Left cardiac atrium (tissue), 4 donors: ENCODE measurements around the gene TSGA10IP. TPM values are rescaled to one million over a fixed set of nuclear protein-coding genes. Genes with fewer than 3 reads are reported as not detected.

ENCODE experiments used
- ATAC-seq, 2 donors: fragments of 200-7000 bp; cut with Tn5 transposase; one replicate each; pipeline ENCODE4 v1.9.1; 2020; ENCODE audit warnings: mild to moderate bottlenecking in 2 of 2, moderate library complexity in 2 of 2
- DNase-seq: peaks from one replicate; pipeline ENCODE4 v3.0.0-alpha.2; 2020
- intact Hi-C, 2 donors: fragments of 100-400 bp; cut with DNase I; formaldehyde crosslinking; loops; one replicate each; pipeline versions ENCODE4 v1.14.1 to v1.15.1; 2022 to 2023
- long read RNA-seq: library from polyadenylated mRNA; unstranded; transcript quantifications from one replicate; pipeline ENCODE4 v2.0.0, GENCODE V29; 2021
- total RNA-seq, 2 donors: library from RNA; stranded (reverse); fragmentation: NEBNext Ultra II Directional; extraction: Animal tissue kit (Norgen Biotek cat#: 25700); gene quantifications; one replicate each; pipeline ENCODE4 v1.2.1, GENCODE V29; 2021
- donor health status: DM: no; HTN: yes; CAD: no.
- donor health status: DM: no; HTN: yes; CAD: no; lungs with severe emphysema.
- donor health status: DM: yes; HTN: yes; CAD: no.
- donor health status: Dilated cardiomyopathy.

TSGA10IP gene
- not detected for total RNA-seq
- long read RNA-seq, result 0 reads

DNA sequence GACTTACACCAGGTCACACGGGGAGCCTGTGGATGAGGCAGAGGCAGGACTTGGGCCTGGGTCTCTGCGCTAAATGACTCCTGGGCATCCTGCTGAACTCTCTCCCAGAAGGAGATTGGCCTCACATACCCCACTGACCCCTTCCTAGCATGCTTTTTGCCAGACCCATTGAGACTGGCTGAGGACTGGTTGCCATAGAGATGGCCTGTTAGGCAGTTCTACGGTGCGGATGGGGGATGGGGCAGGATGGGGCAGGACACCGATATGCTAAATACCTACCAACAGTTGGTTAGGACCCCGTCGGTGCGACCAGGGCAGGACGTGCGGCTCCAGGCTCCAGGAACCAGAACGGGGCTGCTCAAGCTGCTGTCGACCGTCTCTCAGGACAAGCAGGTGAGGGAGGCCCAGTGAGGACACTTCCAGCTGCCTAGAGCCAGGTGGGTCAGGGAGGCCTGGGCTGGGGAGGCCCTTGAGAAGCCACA lies at the start of gene TSGA10IP:
Gene TSGA10IP, plus strand, starts transcription at position 51 of the 482 bp plus-strand sequence. Its CDS starts 196 bp downstream, at position 247.
- intact Hi-C loops, result no loop called here
- no peak for DNase-seq
- no peak for ATAC-seq

DNA sequence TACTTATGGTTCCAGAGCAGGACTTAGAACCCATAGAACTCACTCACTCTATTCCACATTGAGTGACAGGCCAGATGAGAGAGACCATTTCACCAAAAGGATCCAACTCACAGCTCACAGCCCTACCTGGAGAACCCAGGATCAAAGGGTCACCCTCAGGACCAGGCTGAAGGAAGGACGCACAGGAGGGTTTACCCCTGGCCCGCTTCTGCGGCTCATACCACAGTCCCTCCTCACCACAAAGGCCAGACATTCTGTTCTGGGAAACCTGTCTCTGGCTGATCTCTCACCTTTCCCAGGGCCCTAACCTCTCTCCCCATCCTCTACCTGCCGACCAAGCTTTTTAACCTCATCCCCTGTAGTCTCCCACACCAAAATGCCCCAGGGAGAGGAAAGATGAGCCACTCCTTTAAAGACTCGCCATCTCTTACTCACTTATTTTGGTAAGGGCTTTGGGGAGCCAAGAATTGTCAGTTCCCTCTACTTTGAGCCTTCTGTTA lies 49.7 kb upstream of the TSGA10IP start:
- ATAC-seq (no peak), DNase-seq (no peak)
- intact Hi-C loops, result no loop called here

- no peak for ATAC-seq
- no peak for DNase-seq
- intact Hi-C loops, result no loop called here
Measured at GRCh38 chr11:65896034-65896999, 49.0 kb upstream of the TSGA10IP start.

DNA sequence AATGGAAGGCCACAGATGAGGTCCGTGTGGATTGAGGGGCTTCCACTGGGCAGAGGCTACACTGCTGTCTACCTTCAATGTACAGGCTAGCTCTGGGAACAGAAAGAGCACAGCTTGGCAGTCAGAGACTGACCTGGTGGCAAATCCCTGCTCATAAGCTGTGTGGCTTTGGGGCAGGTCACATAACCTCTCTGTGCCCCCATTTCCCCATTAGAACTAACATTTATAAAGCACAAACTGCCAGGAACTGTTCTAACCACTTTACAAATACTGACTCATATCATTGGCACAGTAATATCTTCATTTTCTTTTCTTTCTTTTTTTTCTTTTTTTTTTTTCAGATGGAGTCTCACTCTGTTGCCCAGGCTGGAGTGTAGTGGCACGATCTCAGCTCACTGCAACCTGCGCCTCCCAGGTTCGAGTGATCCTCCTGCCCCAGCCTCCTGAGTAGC lies 48.2 kb upstream of the TSGA10IP start:
- intact Hi-C loops, result no loop called here

DNA sequence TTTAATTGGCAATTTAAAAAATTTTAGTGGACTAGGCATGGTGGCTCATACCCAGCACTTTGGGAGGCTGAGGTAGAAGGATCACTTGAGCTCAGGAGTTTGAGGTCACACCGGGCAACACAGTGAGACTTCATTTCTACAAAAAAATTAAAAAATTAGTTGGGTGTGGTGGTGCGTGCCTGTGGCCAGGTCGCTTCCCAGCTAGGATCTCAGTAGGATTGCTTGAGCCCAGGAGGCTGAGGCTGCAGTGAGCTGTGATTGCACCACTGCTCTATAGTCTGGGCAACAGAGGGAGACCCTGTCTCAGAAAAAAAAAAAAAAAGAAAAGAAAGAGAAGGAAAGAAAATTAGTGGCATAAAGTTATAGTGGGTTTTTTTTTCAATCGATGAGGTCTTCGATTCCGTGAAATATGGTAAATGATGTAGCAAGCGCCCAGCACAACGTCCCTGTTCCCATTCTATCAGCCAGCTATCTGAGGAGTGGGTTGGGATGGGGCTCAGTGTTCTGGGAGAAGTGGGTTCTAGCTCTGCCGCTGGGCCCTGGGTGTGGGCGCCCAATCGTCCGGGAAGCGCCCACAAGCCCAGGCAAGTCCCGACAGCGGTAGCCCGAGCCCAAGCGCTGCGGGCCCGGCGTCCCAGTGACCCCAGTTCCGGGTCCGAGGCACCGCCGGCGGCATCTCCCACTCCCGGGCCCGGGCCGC lies 46.5 kb upstream of the TSGA10IP start:
- intact Hi-C loops, result no loop called here
- DNase-seq, result no peak
- no peak for ATAC-seq

More for the DNA sequence above, 48.2 kb upstream of the TSGA10IP start:
- DNase-seq, result no peak
- no peak for ATAC-seq

DNA sequence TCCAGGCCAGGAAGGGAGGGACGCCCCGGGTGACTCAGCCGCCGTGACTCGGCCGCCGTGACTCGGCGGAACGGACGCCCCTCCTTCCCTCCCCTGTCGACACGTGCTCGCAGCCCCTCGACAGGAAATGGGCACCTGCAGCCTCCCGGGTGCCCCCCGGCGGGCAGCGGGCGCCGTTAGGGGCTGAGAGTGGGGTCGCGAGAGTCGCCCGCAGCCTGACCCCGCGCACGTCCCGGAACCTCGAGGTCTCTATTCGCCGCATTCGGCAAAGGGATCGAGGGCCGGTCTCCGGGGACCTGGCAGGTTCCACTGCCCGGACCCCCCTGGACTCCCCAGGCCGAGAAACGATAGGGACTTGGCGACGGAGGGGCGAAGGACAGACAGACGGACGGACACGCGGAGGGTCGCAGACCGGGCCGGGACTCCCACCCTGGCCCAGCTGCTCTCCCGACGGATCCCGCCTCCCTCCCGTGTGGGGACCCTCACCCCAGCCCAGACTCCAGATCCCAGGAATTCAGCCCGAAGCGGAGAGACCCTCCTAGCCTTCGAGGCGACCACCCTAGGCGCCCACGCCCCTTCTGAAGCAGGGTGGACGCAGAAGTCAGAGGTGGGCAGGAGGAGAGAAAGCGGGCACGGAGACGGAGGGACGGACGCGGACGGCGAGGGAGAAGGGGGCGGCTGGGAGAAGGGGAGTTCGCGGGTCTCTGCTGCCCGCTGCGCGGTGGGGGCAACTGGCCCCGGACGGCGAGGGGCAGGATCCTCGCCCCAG lies 45.7 kb upstream of the TSGA10IP start:
- ATAC-seq, result peak; percentile 48 to 80
- intact Hi-C loops, result no loop called here

GRCh38 chr11:65900125-65900898 lies 45.0 kb upstream of the TSGA10IP start, which contains the start of gene FOSL1:
Gene FOSL1 (minus strand): TSS chr11:65900388. CDS start chr11:65900339, 49 bp downstream.
- intact Hi-C loops, result no loop called here
- DNase-seq, result peak; percentile 94
- peak; percentile 91 to 93 for ATAC-seq

More for the DNA sequence above, 45.7 kb upstream of the TSGA10IP start:
- peak; percentile 83 for DNase-seq

DNA sequence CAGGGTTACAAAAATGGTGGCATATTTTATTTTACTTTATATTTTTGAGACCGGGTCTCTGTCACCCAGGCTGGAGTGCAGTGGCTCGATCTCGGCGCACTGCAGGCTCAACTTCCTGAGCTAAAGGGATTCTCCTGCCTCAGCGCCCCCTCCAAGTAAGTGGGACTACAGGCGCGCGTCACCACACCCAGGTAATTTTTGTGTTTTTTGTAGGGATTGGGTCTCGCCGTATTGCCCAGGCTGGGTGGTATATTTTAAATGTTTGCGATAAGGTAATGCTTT lies 44.4 kb upstream of the TSGA10IP start:
- ATAC-seq (no peak), DNase-seq (no peak)
- intact Hi-C loops, result no loop called here

DNA sequence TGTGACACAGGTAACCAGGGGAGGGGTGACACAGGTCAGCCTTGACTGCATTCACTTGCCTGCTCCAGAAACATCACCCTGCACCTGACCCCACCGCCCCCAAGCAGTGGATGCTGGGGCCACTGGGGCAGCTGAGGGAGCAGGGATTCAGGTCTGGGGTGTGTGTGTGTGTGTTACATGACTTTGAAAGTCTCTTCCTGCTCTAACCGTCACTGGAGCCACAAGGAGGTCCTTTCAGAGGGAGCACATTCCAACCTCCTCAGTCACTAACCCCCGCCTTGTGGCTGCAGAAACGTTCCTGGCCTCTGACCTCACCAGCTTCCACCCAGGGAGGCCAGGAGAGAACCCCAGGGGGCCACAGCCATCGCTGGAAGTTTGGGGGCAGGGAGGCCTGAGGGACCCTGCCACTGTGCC lies 42.2 kb upstream of the TSGA10IP start:
- DNase-seq (no peak), ATAC-seq (no peak)
- intact Hi-C loops, result no loop called here

DNA sequence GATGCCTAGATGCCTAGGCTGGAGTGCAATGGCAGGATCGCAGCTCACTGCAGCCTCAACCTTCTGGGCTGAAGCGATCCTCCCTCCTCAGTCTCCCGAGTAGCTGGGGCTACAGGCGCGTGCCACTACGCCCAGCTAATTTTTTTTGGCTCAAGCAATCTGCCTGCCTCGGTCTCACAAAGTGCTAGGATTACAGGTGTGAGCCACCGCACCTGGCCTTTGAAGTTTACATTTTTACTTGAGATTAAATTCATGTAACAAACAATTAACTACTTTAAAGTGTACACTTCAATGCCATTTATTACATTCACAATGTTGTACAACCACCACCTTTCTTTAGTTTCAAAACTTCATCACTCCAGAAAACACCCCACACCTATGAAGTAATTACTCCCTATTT lies 41.6 kb upstream of the TSGA10IP start:
- intact Hi-C loops, result no loop called here
- no peak for ATAC-seq
- no peak for DNase-seq

DNA sequence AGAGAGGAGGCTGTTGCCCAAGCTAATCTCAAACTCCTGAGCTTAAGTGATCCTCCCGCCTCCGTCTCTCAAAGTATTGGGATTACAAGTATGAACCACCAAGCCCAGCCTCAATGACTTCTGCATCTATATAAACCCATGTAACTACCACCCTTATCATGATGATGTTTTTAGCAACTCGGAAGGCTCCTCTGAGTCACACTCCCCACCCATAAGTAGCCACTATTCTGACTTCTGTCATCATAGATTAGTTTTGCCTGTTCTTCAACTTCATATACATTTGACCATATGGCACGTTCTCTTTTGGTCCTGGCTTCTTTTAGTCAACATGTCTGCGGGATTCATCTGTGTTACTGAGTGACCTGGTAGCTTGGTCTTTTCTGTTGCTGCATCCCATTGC lies 38.7 kb upstream of the TSGA10IP start:
- DNase-seq (no peak), ATAC-seq (no peak)
- intact Hi-C loops, result no loop called here

- no peak for DNase-seq
- ATAC-seq, result no peak
- intact Hi-C loops, result no loop called here
Measured at GRCh38 chr11:65907878-65908277, 37.4 kb upstream of the TSGA10IP start.

DNA sequence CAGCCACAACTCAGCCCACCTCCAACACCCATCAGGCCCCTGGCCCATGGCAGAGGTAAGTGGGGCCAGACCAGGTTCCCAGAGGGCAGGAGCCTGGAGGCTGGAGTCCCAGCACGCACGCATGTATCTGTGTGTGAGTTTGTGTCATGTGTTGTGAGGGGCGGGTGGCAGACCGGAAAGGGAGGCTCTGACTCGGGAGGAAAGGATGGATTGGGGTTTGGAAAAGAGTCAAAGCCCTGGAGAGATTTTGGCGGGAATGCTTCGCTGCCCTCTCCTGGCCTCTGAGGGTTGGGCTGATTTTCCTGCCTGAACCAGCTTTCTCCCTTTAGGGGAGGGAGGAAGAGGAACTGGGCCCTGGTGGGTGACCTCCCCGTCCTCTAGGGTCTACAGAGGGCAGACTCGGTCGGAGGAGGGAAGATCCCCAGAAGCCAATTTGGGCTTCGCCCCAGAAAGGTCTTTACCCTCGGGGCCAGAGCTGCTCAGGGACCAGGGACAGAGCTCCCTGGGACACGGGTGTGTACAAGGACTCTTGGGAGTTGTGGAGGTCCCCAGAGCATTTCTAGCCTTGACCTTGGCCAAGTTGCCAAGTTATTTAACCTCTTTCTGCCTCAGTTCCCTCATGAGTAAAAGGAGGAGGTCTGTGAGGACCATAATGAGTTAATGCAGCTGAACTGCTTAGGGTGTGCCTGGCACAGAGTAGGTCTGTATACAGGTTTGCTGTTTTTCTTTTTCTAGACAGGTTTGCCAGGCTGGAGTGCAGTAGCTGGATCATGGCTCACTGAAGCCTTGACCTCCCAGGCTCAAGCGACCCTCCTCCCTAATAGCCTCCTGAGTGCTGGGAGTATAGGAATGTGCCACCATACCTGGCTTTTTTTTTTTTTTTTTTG lies 33.4 kb upstream of the TSGA10IP start:
- intact Hi-C loops, result no loop called here
- ATAC-seq (peak; percentile 20 to 72), DNase-seq (peak; percentile 66)

- ATAC-seq (no peak), DNase-seq (no peak)
- intact Hi-C loops, result no loop called here
Measured at GRCh38 chr11:65912845-65913244, 32.4 kb upstream of the TSGA10IP start.

- no peak for DNase-seq
- intact Hi-C loops, result loop anchor here in 1 of 2 donors (5.0 kb wide), 1 partner anchor 47 kb away; the partner anchor contains the start of gene SART1
- ATAC-seq, result no peak
Measured at GRCh38 chr11:65915101-65915820, 30.0 kb upstream of the TSGA10IP start.

- ATAC-seq, result peak; percentile 7 to 68
- DNase-seq, result peak; percentile 88
- intact Hi-C loops, result loop anchor here in 1 of 2 donors (2.0 to 5.0 kb wide), 2 partner anchors 25 to 46 kb away; partner anchors contain the start of genes CCDC85B and SART1
Measured at GRCh38 chr11:65915821-65916251, 29.4 kb upstream of the TSGA10IP start.
